Tibial nerve (tissue), 4 donors: Measurements from ENCODE around the gene EBLN2.

ENCODE experiments used
- EP300 ChIP-seq, 2 donors: sonication (generic); formaldehyde crosslinking; IDR thresholded peaks; one replicate each; pipeline ENCODE4 v1.6.1; 2017; ENCODE audit warnings: antibody characterized with exemption in 2 of 2, mild to moderate bottlenecking in 1 of 2
- TF ChIP-seq, protein P1 (sequence below), 5 experiments: fragments of 200-600 bp in 3 of 5; fragments of 450-650 bp in 2 of 5; sonication (generic) in 3 of 5; IDR thresholded peaks; one replicate each; pipeline ENCODE4 v1.5.1; 2016 to 2019; ENCODE audit warnings: antibody characterized with exemption in 5 of 5, mild to moderate bottlenecking in 3 of 5, moderate library complexity in 2 of 5

DNA sequence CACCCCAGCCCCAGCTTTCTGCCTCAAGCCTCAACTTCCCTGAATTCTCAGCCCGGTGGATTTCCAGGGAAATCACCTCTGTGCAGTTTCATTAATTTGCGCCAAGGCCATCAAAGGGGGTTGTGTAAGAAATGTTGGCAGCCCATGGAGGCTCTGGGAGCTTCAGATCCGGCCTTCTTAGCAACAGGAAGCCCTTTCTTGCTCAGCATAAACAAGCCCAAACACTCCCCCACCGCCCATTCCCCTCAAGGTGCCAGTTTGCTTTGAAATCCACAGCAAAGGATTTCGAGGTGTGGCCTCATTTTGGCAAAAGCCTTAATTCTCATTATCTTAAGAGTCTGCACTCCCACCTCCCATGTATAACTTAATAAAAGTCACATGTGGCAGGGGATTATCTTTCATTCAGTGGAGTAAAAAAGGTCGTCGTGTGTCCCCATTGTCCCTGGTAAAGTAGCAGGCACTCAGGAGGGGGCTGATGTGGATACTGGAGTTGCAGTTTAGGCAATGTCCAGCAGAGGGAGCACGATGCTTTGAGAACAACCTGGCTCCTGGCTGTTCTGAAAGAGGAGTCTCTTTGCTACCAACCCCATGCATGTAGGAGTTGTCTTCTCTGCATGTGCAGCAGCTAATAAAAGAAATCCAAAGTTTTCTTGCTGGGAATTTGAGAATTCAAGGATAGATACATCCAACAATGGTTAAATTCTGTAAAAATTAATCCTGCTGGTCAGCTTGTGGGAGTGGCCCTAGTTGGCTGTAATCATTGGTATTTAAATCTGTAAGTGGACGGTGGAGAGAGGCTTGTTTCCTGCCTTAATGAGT lies 39.5 kb downstream of the EBLN2 start:
- TF ChIP-seq, protein P1, sequence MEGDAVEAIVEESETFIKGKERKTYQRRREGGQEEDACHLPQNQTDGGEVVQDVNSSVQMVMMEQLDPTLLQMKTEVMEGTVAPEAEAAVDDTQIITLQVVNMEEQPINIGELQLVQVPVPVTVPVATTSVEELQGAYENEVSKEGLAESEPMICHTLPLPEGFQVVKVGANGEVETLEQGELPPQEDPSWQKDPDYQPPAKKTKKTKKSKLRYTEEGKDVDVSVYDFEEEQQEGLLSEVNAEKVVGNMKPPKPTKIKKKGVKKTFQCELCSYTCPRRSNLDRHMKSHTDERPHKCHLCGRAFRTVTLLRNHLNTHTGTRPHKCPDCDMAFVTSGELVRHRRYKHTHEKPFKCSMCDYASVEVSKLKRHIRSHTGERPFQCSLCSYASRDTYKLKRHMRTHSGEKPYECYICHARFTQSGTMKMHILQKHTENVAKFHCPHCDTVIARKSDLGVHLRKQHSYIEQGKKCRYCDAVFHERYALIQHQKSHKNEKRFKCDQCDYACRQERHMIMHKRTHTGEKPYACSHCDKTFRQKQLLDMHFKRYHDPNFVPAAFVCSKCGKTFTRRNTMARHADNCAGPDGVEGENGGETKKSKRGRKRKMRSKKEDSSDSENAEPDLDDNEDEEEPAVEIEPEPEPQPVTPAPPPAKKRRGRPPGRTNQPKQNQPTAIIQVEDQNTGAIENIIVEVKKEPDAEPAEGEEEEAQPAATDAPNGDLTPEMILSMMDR (IDR thresholded peaks at IDR 0.05), result peak; percentile 89 to 96 (median 93)
- no peak for TF ChIP-seq EP300 (IDR thresholded peaks at IDR 0.05)
